Measurements from ENCODE around the gene ATF3.

DNA sequence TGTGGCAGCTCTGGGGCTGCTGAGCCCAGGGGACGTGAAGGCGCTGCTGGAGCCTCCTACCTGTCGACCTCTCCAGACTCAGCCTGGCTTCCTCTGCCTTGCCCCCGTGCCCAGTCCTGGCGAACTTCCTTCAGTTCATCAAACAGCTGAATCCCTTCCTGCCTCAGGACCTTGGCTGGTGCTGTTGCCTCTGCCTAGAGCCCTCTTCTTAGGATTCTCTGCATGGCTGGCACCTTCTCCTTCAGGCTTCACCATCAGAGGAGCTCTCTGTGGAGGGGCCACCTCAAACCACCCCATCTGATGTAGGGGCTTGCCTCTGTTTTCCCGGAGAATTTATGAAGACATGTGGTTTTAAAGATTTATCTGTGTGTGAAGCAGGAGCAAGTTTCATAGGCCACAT lies 23.4 kb upstream of the ATF3 start:
- TF ChIP-seq EZH2 (IDR thresholded peaks at IDR 0.05; ENCODE audit: low read depth) = no peak
- TF ChIP-seq, protein P1, sequence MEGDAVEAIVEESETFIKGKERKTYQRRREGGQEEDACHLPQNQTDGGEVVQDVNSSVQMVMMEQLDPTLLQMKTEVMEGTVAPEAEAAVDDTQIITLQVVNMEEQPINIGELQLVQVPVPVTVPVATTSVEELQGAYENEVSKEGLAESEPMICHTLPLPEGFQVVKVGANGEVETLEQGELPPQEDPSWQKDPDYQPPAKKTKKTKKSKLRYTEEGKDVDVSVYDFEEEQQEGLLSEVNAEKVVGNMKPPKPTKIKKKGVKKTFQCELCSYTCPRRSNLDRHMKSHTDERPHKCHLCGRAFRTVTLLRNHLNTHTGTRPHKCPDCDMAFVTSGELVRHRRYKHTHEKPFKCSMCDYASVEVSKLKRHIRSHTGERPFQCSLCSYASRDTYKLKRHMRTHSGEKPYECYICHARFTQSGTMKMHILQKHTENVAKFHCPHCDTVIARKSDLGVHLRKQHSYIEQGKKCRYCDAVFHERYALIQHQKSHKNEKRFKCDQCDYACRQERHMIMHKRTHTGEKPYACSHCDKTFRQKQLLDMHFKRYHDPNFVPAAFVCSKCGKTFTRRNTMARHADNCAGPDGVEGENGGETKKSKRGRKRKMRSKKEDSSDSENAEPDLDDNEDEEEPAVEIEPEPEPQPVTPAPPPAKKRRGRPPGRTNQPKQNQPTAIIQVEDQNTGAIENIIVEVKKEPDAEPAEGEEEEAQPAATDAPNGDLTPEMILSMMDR (conservative IDR thresholded peaks at IDR 0.05) = no peak
